K562 (cell line): ENCODE data around the gene PLSCR3. TPM values are rescaled to one million over a fixed set of nuclear protein-coding genes. Genes with fewer than 3 reads are reported as not detected.

Experiments used
- ATAC-seq: fragments of 200-7000 bp; cut with Tn5 transposase; 3 replicates; pipeline ENCODE4 v1.9.1; 2020; ENCODE audit warnings: moderate library complexity
- BruUV-seq: library from RNA; stranded (reverse); fragments of 400-500 nt; replicated peaks from 2 replicates; lab custom pipeline; 2021; lab: Mats Ljungman, UMichigan
- CTCF ChIA-PET: fragments of 300-600 bp; formaldehyde crosslinking; extraction: SDS; loops from one replicate; lab custom pipeline; 2021; ENCODE audit warnings: low intra/inter-chr PET ratio; lab: Yijun Ruan, JAX
- POLR2A ChIA-PET: fragments of 300-600, 350-650 bp; sonication (Branson Sonifier 250); formaldehyde crosslinking; extraction: SDS; loops from one replicate; lab custom pipeline; 2021; ENCODE audit warnings: antibody characterized with exemption, inconsistent platforms; lab: Yijun Ruan, JAX
- DNase-seq, 4 experiments: peaks; one replicate each; pipeline versions ENCODE4 v3.0.0 to v3.0.0-alpha.2; 2011 to 2018; ENCODE audit warnings: low spot score in 3 of 4, mixed read lengths in 3 of 4; ENCODE audit errors: extremely low read depth in 1 of 4
- FAIRE-seq: peaks from 2 replicates; lab custom pipeline; 2011; peaks lifted over from hg19 to GRCh38; lab: Jason Lieb, UNC
- H2AFZ ChIP-seq: 2 replicates; pipeline ENCODE4 v1.6.0; 2011; ENCODE audit warnings: low read depth, low read length, control low read depth, inconsistent platforms
- H3K27ac ChIP-seq: fragments of 200-600 bp; 3 replicates; pipeline ENCODE4 v1.8.0; 2011; ENCODE audit warnings: low read depth, mild to moderate bottlenecking, control low read depth, inconsistent platforms, low read length, moderate library complexity, mixed read lengths; ENCODE audit errors: extremely low read depth
- H3K27me3 ChIP-seq, 2 experiments: fragments of 300-600 bp in 1 of 2; 2 replicates in 1 of 2; 3 replicates in 1 of 2; pipeline versions ENCODE4 v1.6.0 to v1.8.0; 2011; ENCODE audit warnings: inconsistent platforms in 2 of 2, low read length in 2 of 2, mild to moderate bottlenecking in 1 of 2, mixed read lengths in 1 of 2, moderate library complexity in 1 of 2; ENCODE audit not compliant: control insufficient read depth in 2 of 2, insufficient read depth in 2 of 2
- H3K36me3 ChIP-seq: fragments of 300-600 bp; 3 replicates; pipeline ENCODE4 v1.8.0; 2011; ENCODE audit warnings: mild to moderate bottlenecking, low read length, inconsistent platforms; ENCODE audit not compliant: control insufficient read depth, insufficient read depth
- H3K4me1 ChIP-seq, 2 experiments: fragments of 200-600 bp in 1 of 2; replicated peaks in 1 of 2; 2 replicates in 1 of 2; 3 replicates in 1 of 2; pipeline versions ENCODE4 v1.5.1 to v1.8.0; 2011; ENCODE audit warnings: inconsistent platforms in 2 of 2, low read length in 2 of 2, mild to moderate bottlenecking in 1 of 2, mixed read lengths in 1 of 2, moderate library complexity in 1 of 2; ENCODE audit not compliant: control insufficient read depth in 2 of 2, insufficient read depth in 2 of 2
- H3K4me2 ChIP-seq: 2 replicates; pipeline ENCODE4 v1.6.1; 2011; ENCODE audit warnings: low read length, control low read depth, inconsistent platforms, mixed read lengths; ENCODE audit not compliant: insufficient read depth
- H3K4me3 ChIP-seq: fragments of 200-600 bp; sonication (generic), shearing (Covaris generic); 2 replicates; pipeline ENCODE4 v1.5.1; 2016; ENCODE audit warnings: control low read depth, inconsistent platforms
- H3K79me2 ChIP-seq: fragments of 200-600 bp; 3 replicates; pipeline ENCODE4 v1.8.0; 2011; ENCODE audit warnings: low read length, inconsistent platforms; ENCODE audit not compliant: control insufficient read depth, insufficient read depth
- H3K9ac ChIP-seq, 2 experiments: 2 replicates each; pipeline versions ENCODE4 v1.6.0 to v1.6.1; 2011; ENCODE audit warnings: low read depth in 2 of 2, low read length in 2 of 2, control low read depth in 1 of 2, inconsistent platforms in 1 of 2, mild to moderate bottlenecking in 1 of 2, mixed read lengths in 1 of 2; ENCODE audit not compliant: insufficient read depth in 1 of 2
- H3K9me1 ChIP-seq: one replicate; pipeline ENCODE4 v1.6.0; 2011; ENCODE audit warnings: inconsistent platforms, mild to moderate bottlenecking, low read length, moderate library complexity; ENCODE audit not compliant: control insufficient read depth, insufficient read depth
- H3K9me3 ChIP-seq: replicated peaks from 2 replicates; pipeline ENCODE4 v1.5.1; 2011; ENCODE audit warnings: low read depth, low read length, inconsistent platforms; ENCODE audit not compliant: control insufficient read depth, insufficient read depth
- H4K20me1 ChIP-seq: replicated peaks from 2 replicates; pipeline ENCODE4 v1.6.1; 2011; ENCODE audit warnings: low read length, inconsistent platforms, mixed read lengths; ENCODE audit not compliant: control insufficient read depth, insufficient read depth
- ARNT ChIP-seq, 2 experiments: fragments of 450-650 bp; IDR thresholded peaks; 2 replicates each; pipeline ENCODE4 v1.6.1; 2016; ENCODE audit warnings: mild to moderate bottlenecking in 1 of 2
- CBX8 ChIP-seq: fragments of 200-600 bp; sonication (generic); IDR thresholded peaks from 2 replicates; pipeline ENCODE4 v1.6.1; 2012; ENCODE audit warnings: borderline replicate concordance, mixed run types, low read depth, mild to moderate bottlenecking, moderate library complexity, mixed read lengths, low read length, control low read depth, inconsistent platforms; ENCODE audit not compliant: poor library complexity, severe bottlenecking; ENCODE audit errors: extremely low read depth
- KLF16 ChIP-seq: IDR thresholded peaks from 2 replicates; pipeline ENCODE4 v1.6.1; 2016; ENCODE audit warnings: antibody characterized with exemption
- RBM39 ChIP-seq: fragments of 200-400 bp; formaldehyde crosslinking; optimal IDR thresholded peaks from 2 replicates; pipeline ENCODE3; 2018; ENCODE audit warnings: low read depth, low read length
- ZBTB12 ChIP-seq: fragments of 250-450 bp; sonication (Bioruptor Pico); IDR thresholded peaks from 2 replicates; pipeline ENCODE4 v1.4.0; 2020
- ZNF124 ChIP-seq: sonication (generic); formaldehyde crosslinking; IDR thresholded peaks from 2 replicates; pipeline ENCODE4 v1.8.1; 2022; ENCODE audit warnings: missing genetic modification reagents
- WGBS: fragments of 100-300 bp; shearing (Covaris generic); methylation state at CpG from one replicate; pipeline ENCODE4 v1.1.6; 2016; ENCODE audit warnings: low coverage, mixed read lengths; ENCODE audit not compliant: insufficient coverage; ENCODE audit errors: missing lambda C conversion rate; 5-methylcytosine and 5-hydroxymethylcytosine counted together
- in situ Hi-C: fragments of 300-500 bp; cut with MboI; formaldehyde crosslinking; loops from 4 replicates; pipeline ENCODE4 v1.15.0; 2018; ENCODE audit warnings: inconsistent platforms, mixed read lengths
- intact Hi-C: fragments of 100-400 bp; cut with micrococcal nuclease; formaldehyde crosslinking; loops from 2 replicates; pipeline ENCODE4 v1.14.2; 2022
- polyA plus RNA-seq, 8 experiments: library from polyadenylated mRNA; depleted of rRNA in 4 of 8; stranded (reverse) in 5 of 8; unstranded in 3 of 8; fragments of >200 nt; fragmentation: Nextera tagmentation in 2 of 8; fragmentation: Illumina TruSeq in 1 of 8; extraction: Ambion mirVana in 2 of 8; extraction: Trizol in 1 of 8; gene quantifications; 2 replicates each; pipeline versions ENCODE4 v1.2.1 to v1.2.3, GENCODE V29; 2011 to 2014; ENCODE audit warnings: inconsistent platforms in 1 of 8, missing spikeins in 1 of 8
- total RNA-seq, 7 experiments: library from RNA; depleted of rRNA in 6 of 7; stranded (reverse); fragments of >200 nt in 6 of 7; fragmentation: Illumina TruSeq in 2 of 7; extraction: Trizol in 2 of 7; gene quantifications; 2 replicates each; pipeline versions ENCODE4 v1.2.1 to v1.2.3, GENCODE V29; 2011 to 2021; ENCODE audit warnings: low replicate concordance in 1 of 7

PLSCR3 gene
- total and polyA plus RNA-seq, 9 of the 15 experiments (the other 6 are each of a cell fraction or from before 2014, with no cell fraction given), result 3.2 to 16.8 (median 4.5) TPM

DNA sequence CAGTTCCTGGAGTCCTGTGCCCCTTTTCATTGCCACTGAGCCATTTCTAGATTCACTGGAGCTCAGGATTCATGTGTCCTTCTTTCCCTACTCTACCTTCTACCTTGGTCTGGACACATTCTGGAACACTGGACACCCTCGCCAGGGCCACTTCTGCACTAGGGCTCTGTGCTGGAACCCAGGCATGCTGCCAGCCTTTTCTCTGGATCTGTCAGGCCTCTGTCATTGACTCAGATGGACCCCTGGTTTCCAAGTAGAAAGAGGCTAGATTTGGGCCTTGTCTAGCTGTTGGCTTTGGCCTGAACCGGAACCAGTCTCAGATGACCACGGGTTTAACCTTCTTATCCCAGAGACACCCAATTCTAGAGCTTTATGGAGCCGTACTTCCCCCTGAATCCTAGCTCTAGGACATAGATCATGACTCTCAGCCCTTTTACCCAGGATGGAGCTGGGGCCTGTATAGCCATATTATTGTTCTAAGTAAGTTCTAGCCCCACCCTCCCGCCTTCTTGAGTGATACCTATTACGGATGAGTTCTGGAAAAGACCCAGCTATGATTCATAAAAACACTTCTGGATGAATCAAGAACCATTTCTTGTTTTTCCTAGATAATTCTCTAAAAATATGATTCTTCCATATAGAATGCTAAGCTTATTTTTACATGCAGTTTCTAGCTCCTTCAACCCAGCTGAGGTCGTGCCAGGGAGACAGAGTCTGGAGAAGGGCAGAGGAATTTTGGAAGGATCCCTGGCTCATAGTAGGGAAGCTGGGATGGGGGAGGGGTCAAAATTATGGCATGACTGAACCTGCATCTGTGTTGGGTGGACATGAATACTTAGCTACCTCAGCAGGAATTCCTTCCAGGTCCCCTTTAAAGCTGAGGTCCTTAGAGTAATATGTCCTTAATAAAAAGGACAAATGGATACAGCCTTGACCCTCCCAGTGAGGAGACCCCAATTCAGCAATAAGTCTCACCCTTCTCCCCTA is 49.5 kb upstream of the PLSCR3 start:
- TF ChIP-seq RBM39 (no peak), CBX8 (no peak), KLF16 (no peak), ARNT (IDR thresholded peaks at IDR 0.05) (0 out of 4 replicates have a peak, but pooled peaks of 1 of the 2 experiments have one; percentile 60), ZBTB12 (no peak), ZNF124 (CRISPR knock-in tag) (no peak)
- no peak for ATAC-seq
- CTCF ChIA-PET, result interaction anchor here (0.6 kb wide), 1 partner anchor 224 kb away, joined by 3 read pairs; no protein-coding TSS in a partner anchor

More for the DNA sequence above, 49.5 kb upstream of the PLSCR3 start:
- DNase-seq (no peak), FAIRE-seq (no peak)
- Histone ChIP-seq H3K9me3 (no peaks in the 10 kb centered on the region), H3K27ac (no peak overlapping the region), H3K9me1 (peaks cover 3% of the 10 kb centered on the region), H3K79me2 (no peaks in the 10 kb centered on the region), H3K9ac (no peak overlapping the region; a peak in 1 of 4 replicates), H3K27me3 (no peaks in the 10 kb centered on the region), H3K4me3 (no peak overlapping the region), H3K36me3 (no peaks in the 10 kb centered on the region), H4K20me1 (no peaks in the 10 kb centered on the region), H2AFZ (no peak overlapping the region), H3K4me2 (no peak overlapping the region), H3K4me1 (peaks cover 15 to 56% of the 10 kb centered on the region in 2 experiments; a peak in 4 of 5 replicates)
- in situ Hi-C loops (no loop called here), intact Hi-C loops (no loop called here)
- POLR2A ChIA-PET, result interaction anchor here (0.6 to 1.7 kb wide), 7 partner anchors 8 to 53 kb away, joined by 3 to 7 read pairs (median 3); partner anchors contain the start of genes POLR2A and TMEM102
- BruUV-seq, result no TSS peak
- 75% methylated on average over 6 of the region's 7 CpGs for WGBS
